Loucy (cell line): ENCODE data around the gene PRKCE.

Source experiments
- H2AFZ ChIP-seq: fragments of 200-600 bp; sonication (generic); 2 replicates; pipeline ENCODE4 v1.6.0; 2016; ENCODE audit warnings: antibody characterized with exemption, mild to moderate bottlenecking, low read length, moderate library complexity
- H3F3A ChIP-seq: fragments of 200-600 bp; 2 replicates; pipeline ENCODE4 v1.6.0; 2016; ENCODE audit warnings: antibody characterized with exemption, low read depth, mild to moderate bottlenecking
- H3K27me3 ChIP-seq: fragments of 200-600 bp; sonication (generic); 2 replicates; pipeline ENCODE4 v1.6.1; 2014; ENCODE audit warnings: low read length, mild to moderate bottlenecking; ENCODE audit not compliant: insufficient read depth, poor library complexity, severe bottlenecking
- H3K36me3 ChIP-seq: fragments of 200-600 bp; sonication (generic); 2 replicates; pipeline ENCODE4 v1.6.1; 2016; ENCODE audit warnings: low read length; ENCODE audit not compliant: insufficient read depth
- H3K4me1 ChIP-seq: fragments of 200-600 bp; sonication (generic); 2 replicates; pipeline ENCODE4 v1.5.1; 2014; ENCODE audit warnings: low read length, mild to moderate bottlenecking; ENCODE audit not compliant: insufficient read depth, poor library complexity, severe bottlenecking
- H3K4me2 ChIP-seq: fragments of 200-600 bp; sonication (generic); 2 replicates; pipeline ENCODE4 v1.6.0; 2014; ENCODE audit warnings: antibody characterized with exemption, low read length, low read depth, mild to moderate bottlenecking; ENCODE audit not compliant: poor library complexity, severe bottlenecking
- H3K4me3 ChIP-seq: fragments of 200-600 bp; sonication (generic); 2 replicates; pipeline ENCODE4 v1.5.1; 2014; ENCODE audit warnings: low read length, mild to moderate bottlenecking, mixed read lengths; ENCODE audit not compliant: poor library complexity, severe bottlenecking
- H3K79me2 ChIP-seq: fragments of 200-600 bp; sonication (generic); 2 replicates; pipeline ENCODE4 v1.6.1; 2014; ENCODE audit warnings: low read length; ENCODE audit not compliant: insufficient read depth
- H3K9ac ChIP-seq: fragments of 200-600 bp; sonication (generic); 2 replicates; pipeline ENCODE4 v1.6.0; 2014; ENCODE audit warnings: mild to moderate bottlenecking, low read depth, low read length, moderate library complexity; ENCODE audit not compliant: poor library complexity, severe bottlenecking
- H3K9me2 ChIP-seq: fragments of 200-600 bp; sonication (generic); replicated peaks from 2 replicates; pipeline ENCODE4 v1.6.1; 2016; ENCODE audit warnings: low read depth, low read length, mixed read lengths
- H3K9me3 ChIP-seq: fragments of 200-600 bp; sonication (generic); 2 replicates; pipeline ENCODE4 v1.6.1; 2014; ENCODE audit warnings: mild to moderate bottlenecking, antibody characterized with exemption, low read length, low read depth; ENCODE audit not compliant: insufficient read depth
- H4K20me1 ChIP-seq: fragments of 200-600 bp; sonication (generic); 2 replicates; pipeline ENCODE4 v1.6.0; 2014; ENCODE audit warnings: antibody characterized with exemption, low read length, mild to moderate bottlenecking; ENCODE audit not compliant: insufficient read depth, poor library complexity, severe bottlenecking
- EZH2phosphoT487 ChIP-seq: fragments of 200-600 bp; IDR thresholded peaks from 2 replicates; pipeline ENCODE4 v1.6.1; 2018; ENCODE audit warnings: antibody characterized with exemption, mild to moderate bottlenecking, moderate library complexity, borderline replicate concordance
- TF ChIP-seq, protein P1 (sequence below): fragments of 200-600 bp; sonication (generic); conservative IDR thresholded peaks from 2 replicates; pipeline ENCODE4 v1.5.1; 2014; ENCODE audit warnings: mild to moderate bottlenecking, antibody characterized with exemption, low read length

The PRKCE gene

DNA sequence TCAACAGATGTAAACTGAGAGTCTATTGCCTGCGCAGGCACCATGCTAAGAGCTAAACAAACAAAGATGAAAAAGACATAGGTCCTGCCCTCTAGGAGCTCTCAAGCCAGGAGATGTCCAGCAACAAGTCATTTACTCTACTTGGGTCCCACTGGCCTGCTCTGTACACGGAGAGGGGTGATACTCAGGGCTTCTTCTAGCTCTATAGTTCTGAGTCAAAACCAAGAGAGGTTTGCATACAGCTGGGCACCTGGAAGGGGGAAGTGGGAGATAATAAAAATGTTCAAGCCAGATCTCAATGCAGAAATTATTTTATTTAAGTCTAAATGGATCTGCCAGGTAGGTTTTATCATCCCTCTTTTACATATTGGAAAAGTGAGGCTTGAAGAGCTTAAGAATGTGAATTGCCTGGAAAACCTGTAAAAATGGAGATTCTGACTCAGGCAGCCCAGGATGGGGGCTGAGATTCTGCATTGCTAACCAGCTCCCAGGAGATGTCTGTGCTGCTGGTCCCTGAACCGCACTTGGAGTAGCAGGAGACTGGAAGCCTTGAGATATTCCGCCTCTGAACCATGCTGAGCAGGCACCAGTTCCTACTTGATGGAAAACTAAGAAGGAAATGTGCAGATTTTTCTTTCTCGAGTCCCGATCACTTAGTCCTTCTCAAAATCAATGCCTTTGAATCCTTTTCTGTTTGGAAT is 201.1 kb downstream of the PRKCE start:
- H3K36me3 ChIP-seq: no peaks in the 10 kb centered on the region
- H3F3A ChIP-seq: no peaks in the 10 kb centered on the region
- H3K9me2 ChIP-seq: no peaks in the 10 kb centered on the region
- H3K4me2 ChIP-seq: no peak overlapping the region
- TF ChIP-seq, protein P1, sequence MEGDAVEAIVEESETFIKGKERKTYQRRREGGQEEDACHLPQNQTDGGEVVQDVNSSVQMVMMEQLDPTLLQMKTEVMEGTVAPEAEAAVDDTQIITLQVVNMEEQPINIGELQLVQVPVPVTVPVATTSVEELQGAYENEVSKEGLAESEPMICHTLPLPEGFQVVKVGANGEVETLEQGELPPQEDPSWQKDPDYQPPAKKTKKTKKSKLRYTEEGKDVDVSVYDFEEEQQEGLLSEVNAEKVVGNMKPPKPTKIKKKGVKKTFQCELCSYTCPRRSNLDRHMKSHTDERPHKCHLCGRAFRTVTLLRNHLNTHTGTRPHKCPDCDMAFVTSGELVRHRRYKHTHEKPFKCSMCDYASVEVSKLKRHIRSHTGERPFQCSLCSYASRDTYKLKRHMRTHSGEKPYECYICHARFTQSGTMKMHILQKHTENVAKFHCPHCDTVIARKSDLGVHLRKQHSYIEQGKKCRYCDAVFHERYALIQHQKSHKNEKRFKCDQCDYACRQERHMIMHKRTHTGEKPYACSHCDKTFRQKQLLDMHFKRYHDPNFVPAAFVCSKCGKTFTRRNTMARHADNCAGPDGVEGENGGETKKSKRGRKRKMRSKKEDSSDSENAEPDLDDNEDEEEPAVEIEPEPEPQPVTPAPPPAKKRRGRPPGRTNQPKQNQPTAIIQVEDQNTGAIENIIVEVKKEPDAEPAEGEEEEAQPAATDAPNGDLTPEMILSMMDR: no peak
- no peak for TF ChIP-seq EZH2phosphoT487
- no peaks in the 10 kb centered on the region for H3K27me3 ChIP-seq
- H3K9ac ChIP-seq: peak overlapping the region; percentile 9
- peaks cover 76% of the 10 kb centered on the region for H3K4me1 ChIP-seq
- H4K20me1 ChIP-seq: no peaks in the 10 kb centered on the region
- no peak overlapping the region for H3K4me3 ChIP-seq
- H3K79me2 ChIP-seq: peaks cover 46% of the 10 kb centered on the region; the same call in 1 of the 2 replicates
- no peak overlapping the region for H2AFZ ChIP-seq
- no peaks in the 10 kb centered on the region for H3K9me3 ChIP-seq

DNA sequence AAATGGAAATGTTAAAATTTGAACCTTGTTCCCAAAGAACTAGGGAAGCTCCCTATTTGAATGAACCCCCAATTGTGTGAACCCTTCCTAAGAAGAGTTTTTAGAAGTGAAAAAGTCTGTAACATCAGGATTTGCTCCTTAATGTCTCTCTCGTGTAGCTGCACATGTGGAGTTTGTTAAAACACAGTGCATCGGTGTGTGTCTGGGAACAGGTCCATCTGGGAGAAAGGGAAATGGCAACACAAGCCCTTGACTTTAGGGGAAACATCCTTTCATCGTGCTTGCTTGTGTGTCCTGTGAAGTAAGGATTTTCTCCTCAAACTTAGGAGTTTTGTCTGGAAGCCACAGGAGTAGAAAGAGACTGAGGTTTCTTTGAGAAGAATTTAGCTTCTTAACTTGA is 203.9 kb downstream of the PRKCE start:
- Histone ChIP-seq H4K20me1 (no peaks in the 10 kb centered on the region), H3K36me3 (no peaks in the 10 kb centered on the region), H3K4me3 (no peak overlapping the region)

DNA sequence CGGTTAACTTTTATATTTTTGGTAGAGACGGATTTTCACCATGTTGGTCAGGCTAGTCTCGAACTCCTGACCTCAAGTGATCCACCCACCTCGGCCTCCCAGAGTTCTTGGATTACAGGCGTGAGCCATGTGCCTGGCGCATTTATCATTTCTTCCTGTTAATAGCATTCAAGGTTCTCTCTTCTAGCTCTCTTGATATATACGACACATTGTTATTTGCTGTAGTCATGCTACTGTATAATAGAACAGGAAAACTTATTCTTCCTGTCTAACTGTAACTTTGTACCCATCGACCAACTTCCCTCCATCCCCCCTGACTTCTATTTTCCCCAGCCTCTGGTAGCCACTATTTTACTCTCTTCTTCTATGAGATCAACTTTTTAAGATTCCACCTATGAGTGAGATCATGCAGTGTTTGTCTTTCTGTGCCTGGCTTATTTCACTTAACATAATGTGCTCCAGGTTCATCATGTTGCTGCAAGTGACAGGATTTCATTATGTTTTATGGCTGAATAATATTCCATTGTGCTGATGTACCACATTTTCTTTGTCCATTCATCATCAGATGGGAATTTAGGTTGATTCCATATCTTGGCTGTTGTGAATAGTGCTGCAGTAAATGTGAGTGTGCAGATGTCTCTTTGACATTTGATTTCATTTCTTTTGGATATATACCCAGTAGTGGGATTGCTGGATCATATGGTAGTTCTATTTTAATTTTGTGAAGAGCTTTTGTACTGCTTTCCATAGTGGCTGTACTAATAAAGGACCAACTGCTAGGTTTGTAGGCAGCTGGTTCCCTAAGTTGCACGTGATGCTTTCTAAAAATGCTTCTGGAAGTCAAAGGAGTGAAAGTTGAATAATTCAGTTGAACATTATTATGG is 205.2 kb downstream of the PRKCE start:
- H3K4me1 ChIP-seq: peaks cover 82% of the 10 kb centered on the region
- no peaks in the 10 kb centered on the region for H3K9me3 ChIP-seq
- H3K9ac ChIP-seq: peak overlapping the region; percentile 52
- peaks cover 72% of the 10 kb centered on the region; the same call in 1 of the 2 replicates for H3K79me2 ChIP-seq
- H4K20me1 ChIP-seq: no peaks in the 10 kb centered on the region
- peak overlapping the region; percentile 48 for H3K4me2 ChIP-seq
- TF ChIP-seq, protein P1: no peak
- no peak for TF ChIP-seq EZH2phosphoT487
- H3F3A ChIP-seq: no peaks in the 10 kb centered on the region
- H3K27me3 ChIP-seq: no peaks in the 10 kb centered on the region
- H3K4me3 ChIP-seq: peak overlapping the region; percentile 39
- no peaks in the 10 kb centered on the region for H3K9me2 ChIP-seq
- H2AFZ ChIP-seq: no peak overlapping the region
- no peaks in the 10 kb centered on the region for H3K36me3 ChIP-seq

More for the DNA sequence above, 203.9 kb downstream of the PRKCE start:
- H3K4me2 ChIP-seq: peak overlapping the region; percentile 48
- TF ChIP-seq, protein P1: no peak
- TF ChIP-seq EZH2phosphoT487: no peak
- no peaks in the 10 kb centered on the region for H3K9me2 ChIP-seq
- H3K79me2 ChIP-seq: peaks cover 60% of the 10 kb centered on the region; the same call in 1 of the 2 replicates
- peaks cover 80% of the 10 kb centered on the region for H3K4me1 ChIP-seq
- H3F3A ChIP-seq: no peaks in the 10 kb centered on the region
- no peaks in the 10 kb centered on the region for H3K9me3 ChIP-seq
- H3K27me3 ChIP-seq: no peaks in the 10 kb centered on the region
- no peak overlapping the region for H2AFZ ChIP-seq
- H3K9ac ChIP-seq: peak overlapping the region; percentile 42
